HG03575 (cell line): ENCODE data around the gene PDE3A.
"Not testable (repeated sequence)": the region's sequence is repeated elsewhere in the genome, so short reads cannot be mapped to it uniquely, and the experiment has no call there.

Experiments
- ATAC-seq: cut with Tn5 transposase; IDR thresholded peaks from one replicate; pipeline ENCODE4 v1.9.1; 2021; ENCODE audit not compliant: unreplicated experiment, insufficient number of reproducible peaks, low FRiP score; ENCODE audit errors: extremely low read depth

PDE3A gene

GRCh38 chr12:20370866-20371519, 2.7 kb downstream of the PDE3A start:
- no peak for ATAC-seq

DNA sequence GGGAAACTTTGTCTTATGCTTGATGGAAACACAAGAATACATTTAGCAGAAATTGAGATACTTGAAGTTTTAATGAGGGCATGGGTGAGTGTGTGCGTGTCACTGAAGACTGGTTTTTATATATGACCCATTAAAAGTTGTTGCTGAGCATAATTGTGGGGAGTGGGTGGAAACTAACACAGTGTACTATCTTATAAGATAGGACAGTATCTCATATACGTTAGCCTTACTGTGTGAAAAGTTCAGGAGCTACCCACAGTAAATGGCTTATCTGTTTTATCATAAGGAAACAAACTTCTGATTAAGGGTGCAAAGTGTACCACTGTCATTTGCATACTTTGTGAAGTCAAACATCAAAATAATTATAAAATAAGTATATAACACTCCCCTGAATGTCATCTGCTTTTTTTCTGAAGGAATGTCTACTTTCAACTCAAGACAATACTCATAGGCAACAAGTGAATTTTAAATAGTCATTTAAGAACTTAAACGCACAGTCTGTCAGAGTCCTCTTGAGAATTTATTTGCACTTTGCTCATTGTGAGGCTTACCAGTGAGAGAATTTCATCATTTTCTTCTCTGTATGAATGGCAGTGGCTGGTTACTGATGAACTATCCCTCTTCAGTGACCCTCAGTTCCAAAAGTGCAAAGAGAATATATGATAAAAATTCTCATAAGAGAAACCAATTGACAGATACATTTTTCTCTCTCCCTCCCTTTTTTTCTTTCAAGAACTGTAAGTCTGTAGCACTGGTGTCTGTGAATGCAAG, 4.2 kb downstream of the PDE3A start:
- ATAC-seq, result no peak

GRCh38 chr12:20374795-20375194, 6.5 kb downstream of the PDE3A start:
- no peak for ATAC-seq

- no peak for ATAC-seq
Measured at GRCh38 chr12:20375560-20375959, 7.2 kb downstream of the PDE3A start.

- no peak for ATAC-seq
Measured at GRCh38 chr12:20376984-20377383, 8.6 kb downstream of the PDE3A start.

DNA sequence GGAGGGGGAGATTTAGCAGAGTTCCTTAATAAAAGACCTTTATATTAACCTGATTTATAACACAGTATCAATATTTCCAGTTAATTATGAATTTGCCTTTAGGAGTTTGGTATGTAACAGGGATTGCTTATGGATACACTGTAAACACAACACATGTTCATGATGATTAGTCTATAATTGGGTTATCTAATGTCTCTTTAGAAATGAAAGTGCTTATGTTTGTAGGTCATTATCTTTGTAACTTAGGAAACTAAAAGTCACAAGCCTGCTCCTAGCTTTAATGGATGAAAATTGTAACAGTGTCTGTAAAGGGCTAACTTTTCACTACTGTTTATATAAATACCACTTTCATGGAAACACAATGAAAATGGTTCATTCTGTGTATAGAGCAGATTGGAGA, 9.4 kb downstream of the PDE3A start:
- no peak for ATAC-seq

DNA sequence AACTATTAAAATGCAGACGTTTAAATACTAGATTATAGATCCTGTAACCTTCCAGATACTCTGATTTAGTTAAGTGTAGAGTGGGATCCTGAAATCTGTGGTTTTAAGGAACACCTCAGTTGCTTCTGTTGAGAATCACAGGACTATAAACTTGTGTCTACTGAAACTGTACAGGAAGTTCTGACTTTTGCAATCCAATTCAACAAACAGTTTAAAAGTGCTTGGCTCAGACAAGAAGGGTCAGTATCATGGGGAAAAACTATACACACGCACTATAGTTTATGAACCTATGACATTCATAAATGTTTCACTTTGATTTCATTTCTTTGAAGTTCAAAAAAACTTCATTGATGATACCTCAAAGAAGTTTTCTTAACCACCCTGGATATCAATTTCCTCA, 13.8 kb downstream of the PDE3A start:
- no peak for ATAC-seq

GRCh38 chr12:20383612-20384011, 15.3 kb downstream of the PDE3A start:
- no peak for ATAC-seq

GRCh38 chr12:20384836-20385235, 16.5 kb downstream of the PDE3A start:
- ATAC-seq, result not testable (repeated sequence)

- ATAC-seq, result no peak
Measured at GRCh38 chr12:20390846-20391245, 22.5 kb downstream of the PDE3A start.

DNA sequence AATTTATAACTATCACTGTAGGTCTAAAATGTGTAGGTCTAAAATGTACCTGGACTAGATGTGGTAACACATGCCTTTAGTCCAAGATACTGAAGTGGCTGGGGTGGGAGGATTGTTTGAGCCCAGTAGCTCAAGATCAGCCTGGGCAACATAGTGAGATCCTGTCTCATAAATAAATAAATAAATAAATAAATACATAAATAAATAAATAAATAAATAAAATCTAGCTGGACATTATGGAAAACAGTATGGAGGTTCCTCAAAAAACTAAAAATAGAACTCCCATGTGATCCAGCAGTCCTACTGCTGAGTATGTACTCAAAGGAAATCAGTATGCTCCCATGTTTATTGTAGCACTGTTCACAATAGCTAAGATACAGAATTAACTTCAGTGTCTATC, 24.0 kb downstream of the PDE3A start:
- ATAC-seq, result no peak

DNA sequence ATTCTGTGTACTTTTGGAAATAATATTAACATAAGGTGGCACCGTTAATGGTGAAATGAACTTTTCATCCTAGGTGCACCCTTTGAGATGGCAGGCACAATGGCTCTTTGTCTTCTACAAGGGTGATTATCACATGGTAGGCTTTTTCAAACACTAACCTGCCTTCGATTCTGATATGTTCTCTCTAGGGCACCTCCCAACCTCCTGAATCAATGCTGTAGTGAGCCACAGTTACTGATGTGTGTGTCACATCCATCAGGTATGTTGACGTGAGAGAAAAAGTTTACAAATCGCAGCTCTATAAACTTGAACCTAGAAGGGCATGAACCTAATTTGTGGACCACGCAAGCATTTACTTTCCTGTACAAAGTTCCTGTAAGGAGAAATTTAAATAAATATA, 25.4 kb downstream of the PDE3A start:
- no peak for ATAC-seq

- ATAC-seq, result no peak
Measured at GRCh38 chr12:20395791-20396550, 27.6 kb downstream of the PDE3A start.

DNA sequence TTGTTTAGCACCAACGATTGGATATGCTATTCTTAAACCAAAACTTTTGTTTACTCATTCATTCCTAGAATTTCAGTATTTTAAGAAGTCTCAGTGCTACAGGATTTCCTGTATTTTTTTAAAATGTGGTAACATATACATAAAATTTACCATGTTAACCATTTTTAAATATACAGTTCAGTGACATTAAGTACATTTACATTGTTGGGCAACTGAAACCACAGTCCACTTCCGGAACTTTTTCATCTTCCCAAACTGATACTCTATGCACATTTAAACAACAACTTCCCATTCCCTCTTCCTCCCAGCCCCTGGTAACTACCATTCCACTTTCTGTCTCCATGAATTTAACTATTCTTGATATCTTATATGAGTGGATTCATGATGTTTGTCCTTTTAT, 30.3 kb downstream of the PDE3A start:
- ATAC-seq, result no peak

- ATAC-seq, result no peak
Measured at GRCh38 chr12:20400003-20400402, 31.7 kb downstream of the PDE3A start.

GRCh38 chr12:20403230-20403629, 34.9 kb downstream of the PDE3A start:
- no peak for ATAC-seq

- no peak for ATAC-seq
Measured at GRCh38 chr12:20404576-20405346, 36.4 kb downstream of the PDE3A start.

DNA sequence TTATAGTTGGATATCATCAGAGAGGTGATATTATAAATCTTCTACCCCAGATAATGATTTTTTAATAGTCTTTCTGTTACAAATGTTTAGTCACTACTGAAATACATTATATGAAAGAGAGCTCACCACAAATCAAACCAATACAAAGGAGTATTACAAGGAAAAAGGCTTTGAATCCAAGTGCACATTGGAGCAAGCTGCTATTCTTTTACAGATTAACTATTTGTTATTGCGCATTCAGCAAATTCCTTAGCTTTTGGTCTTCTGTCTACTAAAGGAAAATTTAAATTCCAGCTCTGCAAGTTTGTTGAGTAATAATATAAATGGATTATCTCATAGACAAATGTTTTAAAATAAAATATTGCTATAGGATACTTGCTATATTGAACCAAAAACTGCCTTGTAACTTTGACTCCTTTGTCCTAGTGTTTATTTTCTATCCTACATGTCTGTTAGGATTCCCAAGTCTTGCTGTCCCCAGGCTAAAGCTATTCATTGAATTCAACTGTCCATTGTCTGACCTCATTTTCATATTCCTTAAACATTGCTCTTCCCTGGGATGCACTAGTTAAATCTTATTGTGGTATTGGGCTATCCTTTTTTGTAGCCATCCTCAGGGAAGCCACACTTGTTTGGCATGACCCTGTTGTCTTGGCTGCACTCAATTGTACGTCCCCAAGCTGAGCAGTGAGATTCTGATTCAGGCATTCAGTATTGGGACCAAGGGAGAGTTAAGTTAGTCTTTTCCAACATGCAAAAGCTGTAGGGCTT, 41.5 kb downstream of the PDE3A start:
- no peak for ATAC-seq

DNA sequence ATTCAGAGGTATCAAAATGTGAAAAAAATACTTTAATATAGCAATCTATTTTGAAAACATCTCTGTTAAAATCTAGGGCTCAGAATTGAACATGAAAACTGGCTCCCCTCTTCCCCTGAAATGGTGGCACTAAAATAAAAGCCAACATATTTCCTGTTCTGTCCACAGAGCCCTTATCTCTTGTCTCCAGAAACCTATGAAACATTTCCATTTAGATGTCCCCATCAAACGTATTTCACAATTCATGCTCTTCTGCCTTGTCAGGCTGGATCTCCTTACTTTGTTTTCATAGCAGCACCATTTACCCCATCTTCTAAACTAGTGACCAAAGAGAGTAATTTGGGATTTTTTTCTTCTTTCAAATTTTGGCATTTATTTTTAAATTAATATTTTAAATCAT, 42.4 kb downstream of the PDE3A start:
- ATAC-seq, result no peak
